ENCODE results near the gene FBXL16. TPM values are rescaled to one million over a fixed set of nuclear protein-coding genes. Genes with fewer than 3 reads are reported as not detected.

The FBXL16 gene
- total and polyA plus RNA-seq, 2 experiments from 2014 or later, result 8.9 to 12.6 TPM

- TF ChIP-seq REST (IDR thresholded peaks at IDR 0.05; ENCODE audit: unreplicated experiment), result no peak
- TF ChIP-seq, protein P1, sequence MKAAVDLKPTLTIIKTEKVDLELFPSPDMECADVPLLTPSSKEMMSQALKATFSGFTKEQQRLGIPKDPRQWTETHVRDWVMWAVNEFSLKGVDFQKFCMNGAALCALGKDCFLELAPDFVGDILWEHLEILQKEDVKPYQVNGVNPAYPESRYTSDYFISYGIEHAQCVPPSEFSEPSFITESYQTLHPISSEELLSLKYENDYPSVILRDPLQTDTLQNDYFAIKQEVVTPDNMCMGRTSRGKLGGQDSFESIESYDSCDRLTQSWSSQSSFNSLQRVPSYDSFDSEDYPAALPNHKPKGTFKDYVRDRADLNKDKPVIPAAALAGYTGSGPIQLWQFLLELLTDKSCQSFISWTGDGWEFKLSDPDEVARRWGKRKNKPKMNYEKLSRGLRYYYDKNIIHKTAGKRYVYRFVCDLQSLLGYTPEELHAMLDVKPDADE (IDR thresholded peaks at IDR 0.05), result no peak
- no peak for TF ChIP-seq STAT1 (IDR thresholded peaks at IDR 0.05; ENCODE audit: unreplicated experiment)
- peak; percentile 69 to 82 for TF ChIP-seq CTCF (conservative IDR thresholded peaks at IDR 0.05; ENCODE audit: low read depth in 2 of 2)
- 0 out of 2 replicates have a peak, but pooled peaks have one; percentile 14 for TF ChIP-seq POLR2AphosphoS5 (IDR thresholded peaks at IDR 0.05; ENCODE audit: low read depth)
- no peak for TF ChIP-seq ZNF331 (CRISPR knock-in tag; IDR thresholded peaks at IDR 0.05; ENCODE audit: low read depth)
- TF ChIP-seq ZNF114 (CRISPR knock-in tag; IDR thresholded peaks at IDR 0.05), result no peak
- no peak for TF ChIP-seq NANOG (IDR thresholded peaks at IDR 0.05; ENCODE audit: borderline replicate concordance)
- TF ChIP-seq EZH2 (IDR thresholded peaks at IDR 0.05; ENCODE audit: low read depth, unreplicated experiment), result no peak
- no peak for TF ChIP-seq EZH2phosphoT487 (IDR thresholded peaks at IDR 0.05; ENCODE audit: unreplicated experiment)
Observed at GRCh38 chr16:648071-648780, 57.4 kb downstream of the FBXL16 start (continued).

GRCh38 chr16:647173-647902 lies 58.3 kb downstream of the FBXL16 start:
- no peak for TF ChIP-seq JUNB (IDR thresholded peaks at IDR 0.05; ENCODE audit: unreplicated experiment)
- no peak for TF ChIP-seq ZNF114 (CRISPR knock-in tag; IDR thresholded peaks at IDR 0.05)
- no peak for TF ChIP-seq CTCF (conservative IDR thresholded peaks at IDR 0.05; ENCODE audit: low read depth in 2 of 2)
- Histone ChIP-seq H3K4me3 (no peak overlapping the region), H3K4me2 (no peak overlapping the region), H3K9me2 (ENCODE audit: insufficient read depth) (no peaks in the 10 kb centered on the region), H3F3A (replicated peaks; ENCODE audit: low read depth) (peaks cover 9% of the 10 kb centered on the region; the same call in 1 of the 2 replicates), H3K27me3 (ENCODE audit: insufficient read depth) (no peaks in the 10 kb centered on the region), H3K4me1 (ENCODE audit: insufficient read depth) (peaks cover 5% of the 10 kb centered on the region; the same call in 1 of the 2 replicates), H3K36me3 (ENCODE audit: insufficient read depth) (no peaks in the 10 kb centered on the region), H4K20me1 (replicated peaks; ENCODE audit: insufficient read depth) (no peaks in the 10 kb centered on the region; the same call in 1 of the 2 replicates), H3K79me2 (replicated peaks; ENCODE audit: insufficient read depth) (peaks cover 17% of the 10 kb centered on the region; the same call in 1 of the 2 replicates), H3K27ac (ENCODE audit: low read depth) (no peak overlapping the region), H2AFZ (no peak overlapping the region)
- H3K27ac Mint-ChIP-seq, result no peak overlapping the region
- peaks cover 3% of the 10 kb centered on the region; the same call in 2 of the 3 replicates for H3K4me1 Mint-ChIP-seq
- H3K36me3 Mint-ChIP-seq (ENCODE audit: low read depth), result no peaks in the 10 kb centered on the region
- no peak for DNase-seq (ENCODE audit: low spot score)
- H3K9me3 Mint-ChIP-seq, result no peaks in the 10 kb centered on the region
- H3K4me3 Mint-ChIP-seq, result no peak overlapping the region
- ATAC-seq, result no peak
- peaks cover 8% of the 10 kb centered on the region for H3K27me3 Mint-ChIP-seq (ENCODE audit: insufficient read depth, low read depth, poor library complexity)

Data from GM23338 (cell line).